Naive thymus-derived CD4-positive, alpha-beta T cell (primary cell): ENCODE results near the gene SCN3A. TPM values are rescaled to one million over a fixed set of nuclear protein-coding genes. Genes with fewer than 3 reads are reported as not detected.

Experiments used
- ATAC-seq: fragments of 150-1000 bp; cut with Tn5 transposase; 2 replicates; pipeline ENCODE4 v1.10.0; 2021; ENCODE audit warnings: mild to moderate bottlenecking, moderate library complexity
- CTCF ChIA-PET: fragments of 350-600 bp; sonication (Branson Sonifier 250); formaldehyde crosslinking; loops from one replicate; lab custom pipeline; 2021; ENCODE audit warnings: antibody characterized with exemption; lab: Charles Lee
- POLR2A ChIA-PET: fragments of 350-600 bp; sonication (Branson Sonifier 250); formaldehyde crosslinking; loops from one replicate; lab custom pipeline; 2021; ENCODE audit warnings: antibody characterized with exemption, inconsistent platforms; lab: Charles Lee
- DNase-seq, 9 donors: peaks; one replicate each; pipeline versions ENCODE4 v3.0.0 to v3.0.0-alpha.2; 2020 to 2022; ENCODE audit warnings: mixed read lengths in 1 of 9
- H3K27ac ChIP-seq: one replicate; pipeline ENCODE4 v1.7.0; 2013; ENCODE audit warnings: mild to moderate bottlenecking, low read depth, low read length, moderate library complexity
- H3K27me3 ChIP-seq, 2 donors: one replicate each; pipeline ENCODE4 v1.7.0; 2013; ENCODE audit warnings: low read length in 2 of 2, mild to moderate bottlenecking in 2 of 2, moderate library complexity in 2 of 2; ENCODE audit not compliant: control insufficient read depth in 2 of 2, insufficient read depth in 2 of 2
- H3K36me3 ChIP-seq, 3 experiments: 1 replicate in 2 of 3; 2 replicates in 1 of 3; pipeline ENCODE4 v1.7.0; 2013; ENCODE audit warnings: low read length in 3 of 3, mild to moderate bottlenecking in 3 of 3, moderate library complexity in 1 of 3; ENCODE audit not compliant: insufficient read depth in 3 of 3, control insufficient read depth in 2 of 3
- H3K4me1 ChIP-seq, 2 donors: one replicate each; pipeline ENCODE4 v1.7.0; 2013; ENCODE audit warnings: low read length in 2 of 2, mild to moderate bottlenecking in 2 of 2, moderate library complexity in 1 of 2; ENCODE audit not compliant: control insufficient read depth in 2 of 2, insufficient read depth in 2 of 2
- H3K4me3 ChIP-seq: 2 replicates; pipeline ENCODE4 v1.7.0; 2013; ENCODE audit warnings: mild to moderate bottlenecking, low read length
- H3K9me3 ChIP-seq, 3 experiments: 1 replicate in 2 of 3; 2 replicates in 1 of 3; pipeline ENCODE4 v1.7.0; 2013; ENCODE audit warnings: low read length in 3 of 3; ENCODE audit not compliant: control insufficient read depth in 2 of 3
- H3K27ac Mint-ChIP-seq, 9 donors: one replicate each; pipeline ENCODE4 v1.8.0; 2020 to 2022; ENCODE audit warnings: mixed read lengths in 9 of 9, mild to moderate bottlenecking in 8 of 9, moderate library complexity in 5 of 9, inconsistent platforms in 2 of 9
- H3K27me3 Mint-ChIP-seq, 5 donors: one replicate each; pipeline ENCODE4 v1.8.0; 2021 to 2022; ENCODE audit warnings: mixed read lengths in 5 of 5, mild to moderate bottlenecking in 1 of 5
- H3K36me3 Mint-ChIP-seq, 5 donors: one replicate each; pipeline ENCODE4 v1.8.0; 2020 to 2022; ENCODE audit warnings: mixed read lengths in 5 of 5, mild to moderate bottlenecking in 3 of 5, inconsistent platforms in 1 of 5
- H3K4me1 Mint-ChIP-seq, 7 donors: one replicate each; pipeline ENCODE4 v1.8.0; 2020 to 2022; ENCODE audit warnings: mixed read lengths in 7 of 7, mild to moderate bottlenecking in 3 of 7, inconsistent platforms in 1 of 7
- H3K4me3 Mint-ChIP-seq, 10 donors: one replicate each; pipeline ENCODE4 v1.8.0; 2020 to 2022; ENCODE audit warnings: mild to moderate bottlenecking in 10 of 10, mixed read lengths in 10 of 10, moderate library complexity in 6 of 10, inconsistent platforms in 2 of 10
- H3K9me3 Mint-ChIP-seq, 11 donors: one replicate each; pipeline ENCODE4 v1.8.0; 2020 to 2022; ENCODE audit warnings: mixed read lengths in 11 of 11, mild to moderate bottlenecking in 4 of 11, inconsistent platforms in 1 of 11, moderate library complexity in 1 of 11
- intact Hi-C, 2 donors: fragments of 100-400 bp; cut with micrococcal nuclease; formaldehyde crosslinking; loops; one replicate each; pipeline ENCODE4 v1.15.1; 2023
- polyA plus RNA-seq, 2 donors: library from polyadenylated mRNA; unstranded; fragments of 300-500 nt; fragmentation: Illumina TruSeq; gene quantifications; one replicate each; pipeline ENCODE4 v1.2.3, GENCODE V29; 2021
- total RNA-seq, 6 experiments: library from RNA in 5 of 6; stranded (reverse) in 5 of 6; gene quantifications; 1 replicate in 5 of 6; 2 replicates in 1 of 6; pipeline ENCODE4 v1.2.3 and lab custom pipeline; 2021 to 2026

Gene SCN3A
- total and polyA plus RNA-seq, 7 experiments from 2014 or later: 0.02 to 0.64 (median 0.14) TPM; not detected in 3

- Histone ChIP-seq H3K9me3 (no peaks in the 10 kb centered on the region), H3K4me1 (no peaks in the 10 kb centered on the region), H3K4me3 (no peak overlapping the region), H3K36me3 (no peaks in the 10 kb centered on the region), H3K27ac (no peak overlapping the region), H3K27me3 (no peaks in the 10 kb centered on the region)
- ChIA-PET POLR2A (no interaction called here), CTCF (no interaction called here)
- peaks cover 0 to 2% (median 0%) of the 10 kb centered on the region in 11 donors for H3K9me3 Mint-ChIP-seq
- H3K27ac Mint-ChIP-seq: no peak overlapping the region
- intact Hi-C loops: no loop called here
- no peak for ATAC-seq
- no peak for DNase-seq
- H3K4me3 Mint-ChIP-seq: peak overlapping the region in 2 of 10 donors; percentile 9 to 25
- H3K4me1 Mint-ChIP-seq: no peaks in the 10 kb centered on the region
- no peaks in the 10 kb centered on the region for H3K36me3 Mint-ChIP-seq
- H3K27me3 Mint-ChIP-seq: no peaks in the 10 kb centered on the region
These were observed 93.9 kb downstream of the SCN3A start for GRCh38 chr2:165109915-165110314.

- Histone ChIP-seq H3K4me3 (no peak overlapping the region), H3K36me3 (no peaks in the 10 kb centered on the region), H3K9me3 (no peaks in the 10 kb centered on the region), H3K27me3 (no peaks in the 10 kb centered on the region), H3K4me1 (no peaks in the 10 kb centered on the region), H3K27ac (no peak overlapping the region)
- no peaks in the 10 kb centered on the region for H3K4me1 Mint-ChIP-seq
- H3K36me3 Mint-ChIP-seq: no peaks in the 10 kb centered on the region
- H3K27me3 Mint-ChIP-seq: peaks cover 0 to 4% (median 0%) of the 10 kb centered on the region in 5 donors
- CTCF ChIA-PET: no interaction called here
- intact Hi-C loops: no loop called here
- H3K27ac Mint-ChIP-seq: no peak overlapping the region
- ATAC-seq (no peak), DNase-seq (no peak)
- H3K4me3 Mint-ChIP-seq: no peak overlapping the region
- peaks cover 0 to 4% (median 0%) of the 10 kb centered on the region in 11 donors for H3K9me3 Mint-ChIP-seq
- POLR2A ChIA-PET: no interaction called here
These were observed 97.9 kb downstream of the SCN3A start for GRCh38 chr2:165105926-165106325.

DNA sequence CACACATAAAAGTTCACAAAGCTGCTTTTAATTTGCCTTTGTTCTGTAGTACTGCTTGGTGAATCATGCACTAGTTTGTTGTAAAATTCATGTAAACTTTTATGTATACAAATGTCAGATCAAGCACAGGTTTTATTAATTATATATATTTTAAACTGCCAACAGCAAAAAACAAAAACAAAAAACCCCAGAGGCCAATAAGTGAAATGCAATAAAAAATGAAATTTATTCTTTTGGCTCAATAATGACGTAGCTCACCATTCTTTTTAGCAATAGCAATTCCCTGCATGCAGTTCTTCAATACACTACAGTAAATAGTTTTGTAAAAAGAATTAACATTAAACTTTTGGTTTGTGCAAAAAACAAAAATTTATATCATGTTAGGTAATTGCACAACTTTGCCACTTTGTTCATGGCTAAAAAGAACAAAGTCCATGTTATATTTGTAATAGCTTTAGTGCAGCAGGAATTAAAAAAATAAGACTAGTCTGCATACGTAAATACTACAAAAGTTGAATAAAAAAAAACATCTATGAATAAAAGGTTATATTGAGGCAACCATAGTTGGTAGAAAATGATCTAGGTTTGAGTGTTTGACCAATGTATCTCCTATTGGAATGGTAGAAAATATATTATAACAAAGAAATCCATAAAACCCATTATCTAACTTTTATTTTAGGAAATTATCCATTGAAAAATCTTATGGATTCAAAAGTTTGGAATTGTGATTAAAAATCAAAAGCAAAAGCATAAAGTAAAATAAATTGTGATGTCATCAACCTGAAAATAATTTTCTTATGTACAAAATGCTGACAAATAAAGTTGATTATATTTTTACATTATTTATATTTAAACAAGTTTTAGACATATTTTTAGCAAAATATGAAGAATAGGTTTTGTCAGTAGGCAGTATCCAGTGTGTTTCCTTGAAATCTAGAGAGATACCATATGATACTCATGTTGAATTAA, 115.6 kb downstream of the SCN3A start:
- intact Hi-C loops: no loop called here
- H3K27me3 Mint-ChIP-seq: peaks cover 0 to 5% (median 0%) of the 10 kb centered on the region in 5 donors
- no peaks in the 10 kb centered on the region for H3K36me3 Mint-ChIP-seq
- H3K27me3 ChIP-seq: no peaks in the 10 kb centered on the region
- no peak overlapping the region for H3K4me3 Mint-ChIP-seq
- no peak overlapping the region for H3K27ac ChIP-seq
- ChIA-PET POLR2A (no interaction called here), CTCF (no interaction called here)
- H3K9me3 ChIP-seq: no peaks in the 10 kb centered on the region
- DNase-seq: no peak
- H3K4me1 ChIP-seq: no peaks in the 10 kb centered on the region
- no peak for ATAC-seq
- H3K9me3 Mint-ChIP-seq: peaks cover 0 to 8% (median 5%) of the 10 kb centered on the region in 11 donors
- H3K27ac Mint-ChIP-seq: no peak overlapping the region
- H3K4me1 Mint-ChIP-seq: no peaks in the 10 kb centered on the region
- no peaks in the 10 kb centered on the region for H3K36me3 ChIP-seq
- no peak overlapping the region for H3K4me3 ChIP-seq

DNA sequence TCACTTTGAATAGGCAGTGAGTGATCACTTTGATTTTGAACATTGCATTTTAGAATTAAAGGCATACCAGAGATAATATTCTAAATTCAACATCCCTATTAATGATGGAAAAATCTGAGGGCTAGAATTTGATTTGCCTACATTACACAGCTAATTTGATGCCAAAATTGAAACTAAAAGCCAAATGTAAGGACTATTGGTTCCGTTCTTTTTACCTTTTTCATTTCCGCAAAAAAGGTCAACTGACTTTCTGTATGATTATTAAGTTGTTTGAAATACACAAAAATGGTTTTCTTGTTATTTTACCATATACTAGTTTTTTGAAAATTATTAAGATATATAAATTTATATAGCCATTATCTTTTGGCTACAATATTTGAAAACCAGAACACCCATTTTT, 117.5 kb downstream of the SCN3A start:
- no peak overlapping the region for H3K4me3 ChIP-seq
- ChIA-PET POLR2A (no interaction called here), CTCF (no interaction called here)
- H3K4me3 Mint-ChIP-seq: no peak overlapping the region
- DNase-seq: no peak
- no peaks in the 10 kb centered on the region for H3K4me1 ChIP-seq
- no peaks in the 10 kb centered on the region for H3K4me1 Mint-ChIP-seq
- intact Hi-C loops: no loop called here
- H3K9me3 Mint-ChIP-seq: peaks cover 1 to 24% (median 11%) of the 10 kb centered on the region in 11 donors
- no peak for ATAC-seq
- H3K36me3 Mint-ChIP-seq: peaks cover 0 to 5% (median 0%) of the 10 kb centered on the region in 5 donors
- no peak overlapping the region for H3K27ac Mint-ChIP-seq
- no peaks in the 10 kb centered on the region for H3K9me3 ChIP-seq
- H3K27me3 ChIP-seq: no peaks in the 10 kb centered on the region
- peaks cover 0 to 5% (median 0%) of the 10 kb centered on the region in 5 donors for H3K27me3 Mint-ChIP-seq
- H3K36me3 ChIP-seq: no peaks in the 10 kb centered on the region
- H3K27ac ChIP-seq: no peak overlapping the region

DNA sequence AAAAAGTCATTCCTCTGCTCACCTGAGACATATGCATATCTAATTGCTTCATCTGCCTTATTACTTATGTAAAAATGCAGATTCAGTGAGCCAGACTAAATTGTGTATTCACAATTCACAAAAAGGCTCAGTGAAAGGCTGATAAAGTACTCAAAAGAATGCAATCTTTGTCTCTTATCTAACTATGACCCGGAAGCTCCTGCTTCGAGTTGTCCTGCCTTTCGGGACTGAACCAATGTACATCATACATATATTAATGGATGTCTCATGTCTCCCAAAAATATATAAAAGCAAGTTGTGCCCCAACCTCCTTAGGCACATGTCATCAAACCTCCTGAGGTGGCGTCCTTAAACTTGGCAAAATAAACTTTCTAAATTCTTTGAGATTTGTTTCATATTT, 120.5 kb downstream of the SCN3A start:
- H3K4me1 Mint-ChIP-seq: no peaks in the 10 kb centered on the region
- CTCF ChIA-PET: no interaction called here

DNA sequence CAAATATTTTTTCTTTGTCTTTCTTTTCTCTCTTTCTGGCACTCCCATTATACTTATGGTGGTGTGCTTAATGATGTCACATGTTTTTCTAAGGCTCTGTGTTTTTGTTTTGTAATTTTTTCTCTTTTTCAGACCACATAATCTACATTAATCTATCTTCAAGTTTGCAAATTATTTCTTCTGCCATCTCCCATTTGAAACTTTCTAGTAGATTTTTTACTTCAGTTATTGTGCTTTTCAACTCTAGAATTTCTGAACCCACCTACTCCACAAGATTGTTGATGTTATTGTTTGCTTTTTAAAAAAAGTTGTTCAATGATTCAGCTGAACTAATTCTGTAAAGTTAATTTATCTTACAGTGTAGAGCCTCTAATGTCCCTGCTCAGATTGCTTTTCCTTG, 121.4 kb downstream of the SCN3A start:
- intact Hi-C loops: no loop called here
- Histone ChIP-seq H3K36me3 (no peaks in the 10 kb centered on the region), H3K4me3 (no peak overlapping the region), H3K27me3 (no peaks in the 10 kb centered on the region), H3K27ac (no peak overlapping the region), H3K4me1 (no peaks in the 10 kb centered on the region), H3K9me3 (no peaks in the 10 kb centered on the region)
- no peak overlapping the region for H3K27ac Mint-ChIP-seq
- no peaks in the 10 kb centered on the region for H3K4me1 Mint-ChIP-seq
- H3K4me3 Mint-ChIP-seq: no peak overlapping the region
- ATAC-seq: no peak
- H3K27me3 Mint-ChIP-seq: no peaks in the 10 kb centered on the region
- CTCF ChIA-PET: no interaction called here
- H3K36me3 Mint-ChIP-seq: peaks cover 0 to 5% (median 0%) of the 10 kb centered on the region in 5 donors
- no peak for DNase-seq
- H3K9me3 Mint-ChIP-seq: peaks cover 1 to 24% (median 11%) of the 10 kb centered on the region in 11 donors
- POLR2A ChIA-PET: no interaction called here

More for the DNA sequence above, 120.5 kb downstream of the SCN3A start:
- H3K27ac Mint-ChIP-seq: no peak overlapping the region
- POLR2A ChIA-PET: no interaction called here
- intact Hi-C loops: no loop called here
- H3K36me3 Mint-ChIP-seq: peaks cover 0 to 5% (median 0%) of the 10 kb centered on the region in 5 donors
- H3K27ac ChIP-seq: no peak overlapping the region
- H3K36me3 ChIP-seq: no peaks in the 10 kb centered on the region
- peaks cover 1 to 24% (median 11%) of the 10 kb centered on the region in 11 donors for H3K9me3 Mint-ChIP-seq
- no peak for ATAC-seq
- no peaks in the 10 kb centered on the region for H3K4me1 ChIP-seq
- no peak for DNase-seq
- no peak overlapping the region for H3K4me3 ChIP-seq
- no peaks in the 10 kb centered on the region for H3K27me3 ChIP-seq
- H3K27me3 Mint-ChIP-seq: no peaks in the 10 kb centered on the region
- H3K9me3 ChIP-seq: no peaks in the 10 kb centered on the region
- no peak overlapping the region for H3K4me3 Mint-ChIP-seq
